HG02798 (cell line): ENCODE data around the gene MEGF11.
"Not testable (repeated sequence)": the region's sequence is repeated elsewhere in the genome, so short reads cannot be mapped to it uniquely, and the experiment has no call there.

Experiments used
- ATAC-seq: cut with Tn5 transposase; IDR thresholded peaks from one replicate; pipeline ENCODE4 v1.9.1; 2021; ENCODE audit warnings: mild to moderate bottlenecking; ENCODE audit not compliant: unreplicated experiment, poor library complexity

MEGF11 gene

GRCh38 chr15:66278056-66278455, 24.5 kb upstream of the MEGF11 start:
- ATAC-seq, result no peak

GRCh38 chr15:66276546-66276945, 23.0 kb upstream of the MEGF11 start:
- ATAC-seq, result no peak

- no peak for ATAC-seq
Measured at GRCh38 chr15:66275352-66275751, 21.8 kb upstream of the MEGF11 start.

GRCh38 chr15:66270932-66271331, 17.4 kb upstream of the MEGF11 start:
- no peak for ATAC-seq

GRCh38 chr15:66269326-66270090, 16.0 kb upstream of the MEGF11 start:
- ATAC-seq, result no peak

GRCh38 chr15:66264859-66265513, 11.4 kb upstream of the MEGF11 start:
- no peak for ATAC-seq

- not testable (repeated sequence) for ATAC-seq
Measured at GRCh38 chr15:66262837-66263236, 9.3 kb upstream of the MEGF11 start.

GRCh38 chr15:66261056-66261455, 7.5 kb upstream of the MEGF11 start:
- ATAC-seq, result no peak

GRCh38 chr15:66256692-66257091, 3.1 kb upstream of the MEGF11 start:
- ATAC-seq, result no peak

GRCh38 chr15:66254951-66255676, 1.6 kb upstream of the MEGF11 start:
- no peak for ATAC-seq

GRCh38 chr15:66254089-66254950, 770 bp upstream of the MEGF11 start:
- no peak for ATAC-seq

- no peak for ATAC-seq
Measured at GRCh38 chr15:66252685-66253417, 699 bp downstream of the MEGF11 start.

- no peak for ATAC-seq
Measured at GRCh38 chr15:66251790-66252684, 1.5 kb downstream of the MEGF11 start.

GRCh38 chr15:66251065-66251789, 2.3 kb downstream of the MEGF11 start:
- no peak for ATAC-seq

GRCh38 chr15:66249605-66250174, 3.9 kb downstream of the MEGF11 start:
- no peak for ATAC-seq

- ATAC-seq, result no peak
Measured at GRCh38 chr15:66246937-66247336, 6.6 kb downstream of the MEGF11 start.

GRCh38 chr15:66245832-66246231, 7.7 kb downstream of the MEGF11 start:
- not testable (repeated sequence) for ATAC-seq

GRCh38 chr15:66241908-66242285, 11.7 kb downstream of the MEGF11 start:
- no peak for ATAC-seq
